Kidney (tissue), 14 donors: Measurements from ENCODE around the gene GIPR. TPM values are rescaled to one million over a fixed set of nuclear protein-coding genes. Genes with fewer than 3 reads are reported as not detected.

Experiments
- DNase-seq, 5 donors: peaks; one replicate each; pipeline ENCODE4 v3.0.0-alpha.2; 2013 to 2020
- FAIRE-seq: peaks from 2 replicates; lab custom pipeline; 2012; peaks lifted over from hg19 to GRCh38; lab: Jason Lieb, UNC
- H3K27ac ChIP-seq, 2 donors: one replicate each; pipeline ENCODE4 v1.7.0; 2013; ENCODE audit warnings: low read depth in 2 of 2, low read length in 2 of 2, inconsistent platforms in 1 of 2
- H3K27me3 ChIP-seq: one replicate; pipeline ENCODE4 v1.7.1; 2013; ENCODE audit warnings: low read length, inconsistent platforms; ENCODE audit not compliant: control insufficient read depth, insufficient read depth
- H3K36me3 ChIP-seq, 3 donors: one replicate each; pipeline versions ENCODE4 v1.7.0 to v1.7.1; 2013; ENCODE audit warnings: low read length in 3 of 3, control low read depth in 1 of 3, inconsistent platforms in 1 of 3; ENCODE audit not compliant: insufficient read depth in 3 of 3, control insufficient read depth in 2 of 3
- H3K4me1 ChIP-seq, 3 donors: one replicate each; pipeline versions ENCODE4 v1.7.0 to v1.7.1; 2013; ENCODE audit warnings: low read length in 3 of 3, inconsistent platforms in 1 of 3, low read depth in 1 of 3; ENCODE audit not compliant: control insufficient read depth in 2 of 3, insufficient read depth in 2 of 3
- H3K4me3 ChIP-seq, 3 donors: one replicate each; pipeline versions ENCODE4 v1.7.0 to v1.8.1; 2013; ENCODE audit warnings: low read length in 3 of 3, control low read depth in 1 of 3, inconsistent platforms in 1 of 3
- H3K9ac ChIP-seq, 3 donors: one replicate each; pipeline versions ENCODE4 v1.7.0 to v1.7.1; 2013; ENCODE audit warnings: low read length in 3 of 3, control low read depth in 1 of 3, inconsistent platforms in 1 of 3
- H3K9me3 ChIP-seq, 3 donors: one replicate each; pipeline versions ENCODE4 v1.7.0 to v1.7.1; 2013; ENCODE audit warnings: low read length in 3 of 3, control low read depth in 1 of 3, inconsistent platforms in 1 of 3; ENCODE audit not compliant: control insufficient read depth in 2 of 3, insufficient read depth in 1 of 3
- intact Hi-C: fragments of 100-400 bp; cut with DNase I; formaldehyde crosslinking; loops from one replicate; pipeline ENCODE4 v1.11.1; 2022
- polyA plus RNA-seq: library from polyadenylated mRNA; stranded (reverse); fragments of 350-450 nt; fragmentation: Illumina TruSeq; extraction: RNeasy Lipid Tissue Mini Kit (QIAGEN cat#74804); gene quantifications from one replicate; pipeline ENCODE4 v1.2.3, GENCODE V29; 2014; ENCODE audit warnings: low read depth, low replicate concordance; ENCODE audit not compliant: insufficient read depth
- total RNA-seq: library from RNA; stranded (reverse); fragmentation: NEBNext Ultra II Directional; extraction: Animal tissue kit (Norgen Biotek cat#: 25700); gene quantifications from one replicate; pipeline ENCODE4 v1.2.1, GENCODE V29; 2021
- TF ChIP-seq, protein P1 (sequence below): IDR thresholded peaks from 3 replicates; pipeline ENCODE4 v1.5.1; 2012; ENCODE audit warnings: mild to moderate bottlenecking, moderate library complexity, borderline replicate concordance; ENCODE audit not compliant: insufficient read depth; ENCODE audit errors: extremely low read depth
- donor health status: control.
- donor health status: control.
- donor health status: control.
- donor health status: control.
- donor health status: control.
- donor health status: DM: yes; HTN: yes; CAD: no.
- donor health status: Normal renal cell carcinoma (clear cell type).

Gene GIPR
- total and polyA plus RNA-seq, 2 donors from 2014 or later, result 0.65 to 3.3 TPM

GRCh38 chr19:45713141-45713540 lies 45.1 kb downstream of the GIPR start:
- intact Hi-C loops, result no loop called here
- DNase-seq, result peak in 1 of 5 donors; percentile 74

DNA sequence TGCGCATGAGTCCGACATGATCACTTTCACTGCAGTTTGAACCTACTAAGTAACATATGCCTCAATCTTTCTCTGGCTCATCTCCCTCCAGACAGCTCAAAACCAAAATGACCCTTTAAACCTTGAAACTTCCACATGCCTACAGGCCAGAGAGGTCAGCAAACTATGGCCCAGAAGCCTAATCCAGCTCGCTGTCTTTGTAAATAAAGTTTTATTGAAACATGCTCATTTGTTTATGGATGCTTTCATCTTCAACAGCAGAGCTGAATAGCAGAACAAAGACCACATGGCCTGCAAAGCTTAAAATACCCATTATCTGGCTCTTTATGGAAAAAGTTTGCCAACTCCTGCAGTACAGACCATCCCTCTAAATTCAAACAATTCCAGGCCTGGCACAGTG lies 47.1 kb downstream of the GIPR start:
- no peaks in the 10 kb centered on the region for H3K9me3 ChIP-seq
- intact Hi-C loops, result no loop called here
- H3K27me3 ChIP-seq, result no peaks in the 10 kb centered on the region
- no peak overlapping the region for H3K9ac ChIP-seq
- FAIRE-seq (no peak), DNase-seq (no peak)
- TF ChIP-seq, protein P1, sequence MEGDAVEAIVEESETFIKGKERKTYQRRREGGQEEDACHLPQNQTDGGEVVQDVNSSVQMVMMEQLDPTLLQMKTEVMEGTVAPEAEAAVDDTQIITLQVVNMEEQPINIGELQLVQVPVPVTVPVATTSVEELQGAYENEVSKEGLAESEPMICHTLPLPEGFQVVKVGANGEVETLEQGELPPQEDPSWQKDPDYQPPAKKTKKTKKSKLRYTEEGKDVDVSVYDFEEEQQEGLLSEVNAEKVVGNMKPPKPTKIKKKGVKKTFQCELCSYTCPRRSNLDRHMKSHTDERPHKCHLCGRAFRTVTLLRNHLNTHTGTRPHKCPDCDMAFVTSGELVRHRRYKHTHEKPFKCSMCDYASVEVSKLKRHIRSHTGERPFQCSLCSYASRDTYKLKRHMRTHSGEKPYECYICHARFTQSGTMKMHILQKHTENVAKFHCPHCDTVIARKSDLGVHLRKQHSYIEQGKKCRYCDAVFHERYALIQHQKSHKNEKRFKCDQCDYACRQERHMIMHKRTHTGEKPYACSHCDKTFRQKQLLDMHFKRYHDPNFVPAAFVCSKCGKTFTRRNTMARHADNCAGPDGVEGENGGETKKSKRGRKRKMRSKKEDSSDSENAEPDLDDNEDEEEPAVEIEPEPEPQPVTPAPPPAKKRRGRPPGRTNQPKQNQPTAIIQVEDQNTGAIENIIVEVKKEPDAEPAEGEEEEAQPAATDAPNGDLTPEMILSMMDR, result no peak
- no peak overlapping the region for H3K27ac ChIP-seq
- H3K4me1 ChIP-seq, result peaks cover 0 to 9% (median 6%) of the 10 kb centered on the region in 3 donors
- peaks cover 0 to 2% (median 0%) of the 10 kb centered on the region in 3 donors for H3K36me3 ChIP-seq
- no peak overlapping the region for H3K4me3 ChIP-seq

More at GRCh38 chr19:45713141-45713540, 45.1 kb downstream of the GIPR start:
- no peaks in the 10 kb centered on the region for H3K27me3 ChIP-seq
- TF ChIP-seq, protein P1, result no peak
- H3K4me3 ChIP-seq, result no peak overlapping the region
- FAIRE-seq, result no peak
- no peaks in the 10 kb centered on the region for H3K36me3 ChIP-seq
- H3K9ac ChIP-seq, result no peak overlapping the region
- no peaks in the 10 kb centered on the region for H3K9me3 ChIP-seq
- H3K4me1 ChIP-seq, result peaks cover 0 to 7% (median 3%) of the 10 kb centered on the region in 3 donors
- no peak overlapping the region for H3K27ac ChIP-seq

GRCh38 chr19:45716359-45717130 lies 48.5 kb downstream of the GIPR start:
- peaks cover 0 to 2% (median 0%) of the 10 kb centered on the region in 3 donors for H3K36me3 ChIP-seq
- H3K4me1 ChIP-seq, result peaks cover 0 to 9% (median 6%) of the 10 kb centered on the region in 3 donors
- peak overlapping the region; percentile 74 to 93 (median 79) for H3K9ac ChIP-seq
- peak overlapping the region; percentile 53 to 92 for H3K27ac ChIP-seq
- no peak for FAIRE-seq
- H3K9me3 ChIP-seq, result no peaks in the 10 kb centered on the region
- intact Hi-C loops, result no loop called here
- H3K27me3 ChIP-seq, result no peaks in the 10 kb centered on the region
- peak overlapping the region; percentile 84 to 93 (median 88) for H3K4me3 ChIP-seq
- TF ChIP-seq, protein P1, result no peak
- peak in 3 of 5 donors; percentile 26 to 66 (median 61) for DNase-seq
